NCI-H2196 (cell line): ENCODE measurements around the gene ARL3.
A peak's percentile ranks its signal among the peaks of the same experiment; 100 is the strongest.

Experiments used
- DNase-seq: peaks from one replicate; lab custom pipeline; 2025; ENCODE audit not compliant: unreplicated experiment; lab: John Stamatoyannopoulos, UW

ARL3 gene

DNA sequence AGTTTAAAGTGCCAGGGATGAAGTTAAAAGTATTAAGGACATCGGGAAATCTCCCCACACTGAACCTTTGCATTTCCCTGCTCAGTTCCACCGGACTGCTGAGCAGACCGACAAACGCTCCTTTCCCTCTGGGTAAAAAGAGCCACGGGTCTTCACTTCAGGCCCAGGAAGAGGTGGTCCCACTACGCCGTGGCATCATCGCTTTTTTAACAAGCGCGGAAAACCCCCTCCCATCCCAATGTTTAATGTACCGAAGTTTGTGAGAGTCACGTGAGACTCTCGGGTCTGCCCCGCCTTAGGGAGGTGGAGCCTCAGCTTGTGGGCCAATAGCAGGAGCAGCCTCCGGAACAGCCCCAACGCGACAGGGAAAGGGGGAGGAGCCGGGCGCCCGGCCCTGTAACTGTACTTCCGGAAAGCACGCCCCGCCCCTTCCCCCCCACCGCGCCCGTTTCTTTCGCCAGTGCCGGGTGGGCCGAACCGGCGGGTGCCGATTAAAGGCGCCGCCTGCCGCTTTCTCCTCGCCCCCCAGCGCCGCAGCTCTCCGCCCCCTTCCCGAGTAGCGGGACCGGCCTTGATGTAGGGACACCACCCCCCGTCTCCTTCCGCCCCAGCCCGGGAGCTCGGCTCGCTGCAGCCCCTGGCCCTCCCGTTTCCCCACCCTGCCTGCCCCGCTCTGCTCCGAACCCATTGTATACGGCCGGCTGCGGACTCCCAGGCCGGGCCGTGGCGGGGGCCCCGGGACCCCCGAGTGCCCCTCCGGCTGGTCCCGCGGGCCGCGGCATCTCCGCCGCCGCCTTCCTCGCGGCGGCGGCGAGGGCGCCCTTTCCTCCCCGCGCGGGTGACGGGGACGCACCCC lies 72.1 kb downstream of the ARL3 start:
- peak; percentile 84 for DNase-seq

GRCh38 chr10:102641402-102641801 lies 72.8 kb downstream of the ARL3 start:
- DNase-seq = no peak

- DNase-seq = no peak
Measured at GRCh38 chr10:102639537-102639936, 74.7 kb downstream of the ARL3 start.

GRCh38 chr10:102635377-102635776 lies 78.8 kb downstream of the ARL3 start:
- no peak for DNase-seq

DNA sequence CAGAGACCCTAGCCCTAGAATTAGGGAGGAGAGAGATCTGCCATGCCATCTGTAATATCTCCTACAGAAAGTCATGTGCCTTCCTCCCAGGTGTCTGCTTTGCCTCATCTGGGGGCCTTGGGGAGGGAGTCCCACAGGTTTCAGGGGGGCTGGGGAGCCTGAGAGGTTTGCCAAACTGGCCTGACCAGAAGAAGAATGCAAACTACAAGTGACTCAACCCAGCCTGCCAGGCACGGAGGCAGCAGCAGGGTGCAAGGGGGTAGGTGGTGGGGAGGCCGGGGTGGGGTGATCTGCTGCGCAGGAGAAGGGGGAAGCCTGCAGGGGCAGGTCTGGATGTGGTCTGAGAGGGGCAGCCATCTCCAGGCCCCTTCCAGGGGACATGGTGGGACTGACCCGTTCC lies 79.5 kb downstream of the ARL3 start:
- DNase-seq = no peak

GRCh38 chr10:102633848-102634247 lies 80.3 kb downstream of the ARL3 start:
- no peak for DNase-seq

DNA sequence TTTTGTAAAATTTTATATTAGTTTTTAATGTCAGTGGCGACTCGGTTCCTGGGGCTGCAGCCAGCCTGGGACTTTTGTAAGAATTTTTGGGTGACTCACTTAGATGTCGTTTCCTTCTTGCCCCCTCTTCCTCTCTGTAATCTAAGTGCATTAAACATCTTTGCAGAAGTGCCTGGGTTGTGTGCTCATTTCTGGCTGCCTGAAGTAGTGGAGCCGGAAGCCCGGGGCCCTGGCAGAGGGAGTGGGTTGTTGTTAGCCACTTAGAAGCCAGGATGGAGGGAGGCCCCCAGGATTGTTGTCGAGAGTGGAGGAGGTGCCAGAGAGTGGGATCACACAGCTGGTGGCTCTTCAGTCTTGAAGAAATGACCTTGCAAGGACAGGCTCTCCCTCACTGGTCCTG lies 80.9 kb downstream of the ARL3 start:
- no peak for DNase-seq

DNA sequence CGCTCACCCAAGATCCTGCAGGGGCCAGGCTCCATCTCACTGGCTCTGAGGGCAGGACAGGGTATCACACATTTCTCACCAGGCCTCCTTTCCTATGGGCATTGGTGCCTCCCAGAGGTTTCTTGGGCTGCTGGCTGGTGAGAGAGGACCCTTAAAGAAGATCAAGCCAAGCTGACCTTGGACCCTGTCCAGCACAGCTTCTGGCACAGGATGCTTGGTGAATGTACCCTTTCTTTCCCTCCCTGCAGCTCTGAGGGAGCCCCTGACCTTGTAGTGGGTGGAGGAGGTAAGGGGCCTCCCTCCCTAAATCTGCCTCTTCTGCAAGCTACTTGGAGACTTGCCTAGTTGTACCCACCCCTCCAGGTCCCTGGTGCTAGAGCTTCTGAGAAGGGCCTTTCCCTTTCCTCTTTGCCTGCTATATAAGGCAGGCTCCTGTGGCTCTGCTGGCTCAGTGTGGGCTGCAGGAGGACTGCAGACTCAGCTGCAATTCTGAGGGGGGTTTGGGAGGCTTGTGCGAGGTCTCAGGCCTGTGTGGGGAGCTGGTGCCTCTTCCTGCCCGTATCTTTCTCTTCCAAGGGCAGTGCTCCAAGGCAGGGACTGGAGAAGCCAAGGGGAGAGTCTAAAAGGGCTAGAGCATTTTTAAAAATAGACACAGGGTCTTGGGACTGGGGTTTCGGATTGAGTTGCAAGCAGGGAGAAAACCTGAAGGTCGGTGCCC lies 81.6 kb downstream of the ARL3 start:
- no peak for DNase-seq

GRCh38 chr10:102631525-102632393 lies 82.4 kb downstream of the ARL3 start:
- no peak for DNase-seq

DNA sequence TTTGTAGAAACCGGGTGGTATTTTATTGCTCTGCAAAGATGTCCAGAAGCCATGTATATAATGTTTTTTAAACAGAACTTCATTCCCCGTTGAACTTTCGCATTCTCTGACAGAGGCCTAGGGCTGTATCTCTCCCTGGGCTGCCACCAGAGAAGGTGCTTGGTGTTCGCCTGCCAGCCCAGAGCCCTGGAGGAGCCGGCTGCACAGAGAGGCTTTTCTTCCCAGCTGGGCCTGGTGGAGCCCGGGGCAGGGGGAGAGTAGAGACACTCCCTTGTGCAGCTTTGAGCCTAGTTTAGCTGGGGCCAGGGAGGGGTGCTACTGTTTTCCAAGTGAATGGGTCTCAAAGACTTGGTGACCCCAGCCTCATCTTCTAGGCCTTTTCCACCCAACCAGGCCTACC lies 83.5 kb downstream of the ARL3 start:
- DNase-seq = no peak

DNA sequence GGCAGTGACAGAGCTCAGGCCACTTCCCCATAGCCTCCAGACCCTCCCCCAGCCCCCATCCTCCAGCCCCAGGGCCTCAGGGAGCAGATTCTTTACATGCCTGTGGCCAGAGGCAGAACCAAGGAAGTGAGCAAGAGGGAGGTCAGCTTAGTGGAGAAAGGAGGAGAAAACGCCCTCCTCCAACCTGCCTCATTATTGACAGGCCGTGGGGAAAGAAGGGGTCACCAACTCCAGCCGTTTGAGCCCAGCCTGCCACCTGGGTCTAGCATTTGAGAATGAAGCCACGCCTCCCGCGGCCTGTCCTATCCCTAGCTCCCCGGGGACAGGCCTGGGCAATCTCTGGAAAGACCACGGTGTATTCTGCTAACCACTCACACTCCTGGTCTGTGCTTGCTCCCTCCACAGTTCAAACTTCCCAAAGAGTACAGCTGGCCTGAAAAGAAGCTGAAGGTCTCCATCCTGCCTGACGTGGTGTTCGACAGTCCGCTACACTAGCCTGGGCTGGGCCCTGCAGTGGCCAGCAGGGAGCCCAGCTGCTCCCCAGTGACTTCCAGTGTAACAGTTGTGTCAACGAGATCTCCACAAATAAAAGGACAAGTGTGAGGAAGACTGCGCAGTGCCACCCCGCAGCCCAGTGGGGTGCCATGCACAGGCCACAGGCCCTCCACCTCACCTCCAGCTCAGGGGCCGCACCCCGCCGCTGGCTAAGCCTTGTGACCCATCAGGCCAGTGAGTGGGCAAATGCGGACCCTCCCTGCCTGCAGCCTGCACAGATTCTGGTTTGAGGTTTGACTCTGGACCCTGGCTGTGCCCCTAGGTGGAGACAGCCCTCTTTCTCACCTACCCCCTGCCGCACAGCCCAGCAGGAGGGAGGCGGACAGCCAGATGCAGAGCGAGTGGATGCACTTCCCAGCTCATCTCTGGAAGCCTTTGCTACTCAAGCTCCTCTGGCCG lies 84.3 kb downstream of the ARL3 start:
- no peak for DNase-seq

DNA sequence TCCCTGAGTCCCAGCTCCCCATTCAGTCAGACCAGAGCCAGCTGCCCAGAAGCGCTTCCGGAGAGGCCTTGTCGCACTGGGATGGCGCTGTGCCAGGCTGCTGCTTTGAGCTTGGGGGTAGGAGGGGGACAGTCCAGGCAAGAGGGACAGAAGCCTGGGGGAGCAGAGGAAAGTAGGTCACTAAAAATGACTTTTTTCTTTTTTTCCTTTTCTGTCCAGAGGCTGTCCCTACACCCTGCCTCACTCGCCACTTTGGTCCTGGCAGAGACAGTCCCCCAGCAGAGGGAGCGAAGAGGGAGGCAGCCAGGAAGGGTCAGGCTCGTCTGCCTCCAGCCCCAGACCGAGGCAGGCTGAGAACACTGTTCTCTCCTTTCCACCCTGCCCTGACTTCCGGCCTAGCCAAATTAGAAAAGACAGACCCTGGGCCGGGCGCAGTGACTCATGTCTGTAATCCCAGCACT lies 85.7 kb downstream of the ARL3 start:
- no peak for DNase-seq

DNA sequence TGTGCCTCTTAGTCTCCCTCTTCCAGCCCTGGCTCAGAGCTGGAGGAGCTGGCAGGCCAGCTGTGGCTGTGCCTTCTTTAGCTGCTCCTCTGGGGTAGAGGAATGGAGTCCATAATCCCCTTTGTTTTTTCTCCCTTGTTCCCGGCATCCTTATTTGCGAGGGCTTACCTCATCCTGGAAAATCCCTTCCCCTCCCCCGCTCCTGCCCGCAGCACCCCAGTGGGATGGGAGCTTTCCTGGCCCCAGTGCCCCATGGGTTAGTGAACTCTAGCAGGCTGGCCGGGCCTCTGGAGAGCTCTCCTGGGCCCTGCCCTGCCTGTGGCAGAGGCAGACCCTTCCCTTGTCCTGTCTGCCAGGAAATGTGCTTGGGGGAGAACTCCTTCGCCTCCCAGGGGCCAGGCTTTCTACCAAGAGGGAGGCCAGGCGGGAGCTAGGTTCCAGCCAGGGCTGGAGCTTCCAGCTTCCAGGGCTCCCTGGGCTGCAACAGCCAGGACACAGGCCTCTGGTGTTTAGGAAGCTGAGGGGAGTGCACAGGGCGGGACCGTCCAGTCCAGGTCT lies 86.4 kb downstream of the ARL3 start:
- no peak for DNase-seq

DNA sequence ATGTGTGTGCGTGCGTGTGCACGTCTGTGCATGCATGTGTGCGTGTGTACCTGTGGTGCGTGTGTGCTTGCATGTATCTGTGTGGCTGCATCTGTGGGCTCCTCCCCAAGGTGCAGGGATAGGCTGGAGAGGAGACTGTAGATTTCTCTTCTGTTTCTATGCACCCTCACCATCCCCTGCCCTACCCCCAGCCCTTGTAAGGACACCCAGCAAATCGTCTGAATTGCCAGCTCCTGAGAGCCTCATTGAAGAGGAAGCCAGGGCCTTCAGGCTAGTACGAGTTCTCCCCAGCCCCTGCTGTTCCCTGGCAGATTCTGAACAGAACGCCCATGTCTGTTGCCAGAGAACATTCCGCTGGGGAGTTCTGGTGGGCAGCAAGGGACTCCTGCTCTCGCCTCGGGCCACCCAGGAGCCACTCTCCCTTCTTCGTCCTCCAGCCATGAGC lies 86.9 kb downstream of the ARL3 start:
- no peak for DNase-seq

GRCh38 chr10:102626026-102626685 lies 88.0 kb downstream of the ARL3 start:
- no peak for DNase-seq

GRCh38 chr10:102624751-102625645 lies 89.2 kb downstream of the ARL3 start:
- no peak for DNase-seq

DNA sequence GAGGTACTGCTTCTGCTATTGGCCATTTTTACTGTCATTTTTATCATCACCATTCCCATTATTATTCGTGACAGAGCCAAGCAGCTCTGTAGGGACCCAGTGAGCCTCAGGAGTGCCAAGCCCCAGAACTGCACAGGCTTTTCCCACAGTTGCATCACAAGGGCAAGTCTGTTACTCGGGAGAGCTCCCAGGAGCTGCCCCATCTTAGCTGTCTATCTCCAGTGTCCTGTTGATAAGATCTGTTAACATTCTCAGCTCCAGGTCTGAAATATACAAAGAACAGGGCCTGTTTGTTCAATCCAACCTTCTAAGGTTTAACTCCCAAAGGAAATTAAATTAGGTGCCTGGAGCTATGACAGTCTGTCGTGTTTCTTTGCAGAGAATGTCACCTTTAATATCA lies 90.1 kb downstream of the ARL3 start:
- DNase-seq = no peak
